HFFc6 (cell line): ENCODE results near the gene AMOTL2. TPM values are rescaled to one million over a fixed set of nuclear protein-coding genes. Genes with fewer than 3 reads are reported as not detected.
A peak's percentile ranks its signal among the peaks of the same experiment; 100 is the strongest.

Experiments
- DNase-seq: peaks from one replicate; pipeline ENCODE4 v3.0.0-alpha.2; 2018
- H3K27ac Mint-ChIP-seq: 2 replicates; pipeline ENCODE4 v1.8.0; 2020; ENCODE audit warnings: mild to moderate bottlenecking, mixed read lengths
- H3K27me3 Mint-ChIP-seq: 2 replicates; pipeline ENCODE4 v1.8.0; 2021; ENCODE audit warnings: mild to moderate bottlenecking, moderate library complexity, mixed read lengths; ENCODE audit not compliant: insufficient read depth
- H3K36me3 Mint-ChIP-seq: 2 replicates; pipeline ENCODE4 v1.8.0; 2021; ENCODE audit warnings: low read depth, mixed read lengths
- H3K4me1 Mint-ChIP-seq: 2 replicates; pipeline ENCODE4 v1.8.0; 2020; ENCODE audit warnings: low read depth, mixed read lengths
- H3K4me3 Mint-ChIP-seq: 2 replicates; pipeline ENCODE4 v1.8.0; 2020; ENCODE audit warnings: mild to moderate bottlenecking, moderate library complexity, mixed read lengths
- H3K9me3 Mint-ChIP-seq: 2 replicates; pipeline ENCODE4 v1.8.0; 2020; ENCODE audit warnings: mild to moderate bottlenecking, mixed read lengths
- total RNA-seq, 6 experiments: library from RNA; stranded (reverse); fragmentation: NEBNext Ultra II Directional; extraction: Animal tissue kit (Norgen Biotek cat#: 25700); gene quantifications; 2 replicates in 1 of 6; 3 replicates in 5 of 6; pipeline ENCODE4 v1.2.3, GENCODE V29; 2021
- TF ChIP-seq, protein P1 (sequence below): fragments of 200-600 bp; sonication (generic); IDR thresholded peaks from 2 replicates; pipeline ENCODE4 v1.5.0; 2021; ENCODE audit warnings: antibody characterized with exemption, mild to moderate bottlenecking

The AMOTL2 gene
- total RNA-seq, 6 experiments from 2014 or later = 244 to 311 (median 274) TPM

DNA sequence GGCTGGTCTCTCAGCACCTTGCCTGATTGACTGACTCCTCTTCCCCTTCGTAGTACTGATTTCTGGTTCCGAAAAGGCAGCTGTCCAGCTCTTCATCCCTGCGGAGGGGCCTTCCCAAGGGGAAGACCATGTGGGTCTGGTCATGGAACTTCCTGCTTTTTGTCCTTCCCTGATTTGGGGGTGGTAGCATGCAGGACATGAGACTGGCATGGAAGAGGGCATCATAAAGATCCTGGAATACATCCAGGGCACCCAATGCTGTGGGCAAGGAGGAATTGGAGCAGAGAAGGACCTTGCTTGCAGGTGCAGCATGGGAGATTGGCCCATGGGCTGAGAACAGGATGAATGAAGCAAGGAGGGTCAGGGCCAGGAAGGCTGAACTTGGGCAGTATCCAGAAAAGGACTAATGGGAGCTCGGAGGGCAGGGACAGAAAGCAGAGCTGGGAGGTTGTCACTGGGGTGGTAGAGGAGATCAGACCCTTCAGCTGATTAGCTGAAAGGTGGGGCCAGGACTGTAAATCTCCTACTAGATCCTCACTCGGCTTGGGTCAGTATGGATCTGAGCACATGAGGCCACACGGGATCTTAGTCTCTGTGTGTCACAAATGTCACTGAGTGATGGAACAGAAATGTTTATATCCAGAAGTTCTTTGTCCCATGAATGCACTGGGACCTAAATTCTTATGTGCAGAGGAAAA, 59.5 kb downstream of the AMOTL2 start:
- Mint-ChIP-seq H3K4me3 (peak overlapping the region; percentile 87; the same call in 1 of the 2 replicates), H3K36me3 (no peaks in the 10 kb centered on the region), H3K27ac (peak overlapping the region; percentile 94), H3K4me1 (peaks cover 76% of the 10 kb centered on the region), H3K27me3 (no peaks in the 10 kb centered on the region), H3K9me3 (no peaks in the 10 kb centered on the region)
- TF ChIP-seq, protein P1, sequence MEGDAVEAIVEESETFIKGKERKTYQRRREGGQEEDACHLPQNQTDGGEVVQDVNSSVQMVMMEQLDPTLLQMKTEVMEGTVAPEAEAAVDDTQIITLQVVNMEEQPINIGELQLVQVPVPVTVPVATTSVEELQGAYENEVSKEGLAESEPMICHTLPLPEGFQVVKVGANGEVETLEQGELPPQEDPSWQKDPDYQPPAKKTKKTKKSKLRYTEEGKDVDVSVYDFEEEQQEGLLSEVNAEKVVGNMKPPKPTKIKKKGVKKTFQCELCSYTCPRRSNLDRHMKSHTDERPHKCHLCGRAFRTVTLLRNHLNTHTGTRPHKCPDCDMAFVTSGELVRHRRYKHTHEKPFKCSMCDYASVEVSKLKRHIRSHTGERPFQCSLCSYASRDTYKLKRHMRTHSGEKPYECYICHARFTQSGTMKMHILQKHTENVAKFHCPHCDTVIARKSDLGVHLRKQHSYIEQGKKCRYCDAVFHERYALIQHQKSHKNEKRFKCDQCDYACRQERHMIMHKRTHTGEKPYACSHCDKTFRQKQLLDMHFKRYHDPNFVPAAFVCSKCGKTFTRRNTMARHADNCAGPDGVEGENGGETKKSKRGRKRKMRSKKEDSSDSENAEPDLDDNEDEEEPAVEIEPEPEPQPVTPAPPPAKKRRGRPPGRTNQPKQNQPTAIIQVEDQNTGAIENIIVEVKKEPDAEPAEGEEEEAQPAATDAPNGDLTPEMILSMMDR = no peak
- no peak for DNase-seq

DNA sequence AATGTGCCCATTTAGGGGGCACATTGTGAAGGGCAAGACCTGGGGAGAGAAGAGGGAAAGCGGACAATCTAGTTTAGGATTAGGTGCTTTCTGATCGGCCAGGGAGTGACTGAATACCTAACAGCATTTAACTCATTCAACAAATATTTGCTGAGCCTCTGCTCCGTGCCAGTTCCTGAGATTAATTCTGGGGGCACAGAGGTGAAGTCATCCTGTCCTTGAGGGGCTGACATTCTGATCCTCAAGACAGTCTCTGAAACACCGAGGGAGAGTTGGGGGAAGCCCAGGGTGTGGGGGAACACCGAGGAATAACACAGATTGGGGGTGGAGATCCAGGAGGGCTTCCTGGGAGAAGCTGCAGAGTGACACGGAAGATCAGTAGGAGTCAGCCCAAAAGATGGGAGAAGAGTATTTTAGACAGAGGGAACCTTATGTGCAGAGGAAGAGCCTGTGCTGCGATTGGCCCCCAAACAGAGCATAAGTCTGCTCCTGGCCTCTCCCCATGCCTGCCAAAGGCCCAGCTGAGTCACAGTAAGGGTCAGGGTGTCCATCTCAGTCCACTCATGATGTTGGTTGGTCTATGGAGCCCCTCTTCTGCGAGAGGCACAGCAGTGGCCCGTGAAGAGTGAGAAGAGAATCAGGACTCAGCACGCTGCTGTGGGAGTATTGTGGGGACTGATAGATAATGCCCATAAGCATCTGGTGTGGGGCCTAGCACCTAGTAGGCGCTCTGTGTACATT, 60.2 kb downstream of the AMOTL2 start:
- TF ChIP-seq, protein P1 = no peak
- Mint-ChIP-seq H3K36me3 (no peaks in the 10 kb centered on the region), H3K4me1 (peaks cover 81% of the 10 kb centered on the region), H3K9me3 (no peaks in the 10 kb centered on the region), H3K27me3 (no peaks in the 10 kb centered on the region), H3K4me3 (peak overlapping the region; percentile 87), H3K27ac (peak overlapping the region; percentile 94)
- DNase-seq = no peak

DNA sequence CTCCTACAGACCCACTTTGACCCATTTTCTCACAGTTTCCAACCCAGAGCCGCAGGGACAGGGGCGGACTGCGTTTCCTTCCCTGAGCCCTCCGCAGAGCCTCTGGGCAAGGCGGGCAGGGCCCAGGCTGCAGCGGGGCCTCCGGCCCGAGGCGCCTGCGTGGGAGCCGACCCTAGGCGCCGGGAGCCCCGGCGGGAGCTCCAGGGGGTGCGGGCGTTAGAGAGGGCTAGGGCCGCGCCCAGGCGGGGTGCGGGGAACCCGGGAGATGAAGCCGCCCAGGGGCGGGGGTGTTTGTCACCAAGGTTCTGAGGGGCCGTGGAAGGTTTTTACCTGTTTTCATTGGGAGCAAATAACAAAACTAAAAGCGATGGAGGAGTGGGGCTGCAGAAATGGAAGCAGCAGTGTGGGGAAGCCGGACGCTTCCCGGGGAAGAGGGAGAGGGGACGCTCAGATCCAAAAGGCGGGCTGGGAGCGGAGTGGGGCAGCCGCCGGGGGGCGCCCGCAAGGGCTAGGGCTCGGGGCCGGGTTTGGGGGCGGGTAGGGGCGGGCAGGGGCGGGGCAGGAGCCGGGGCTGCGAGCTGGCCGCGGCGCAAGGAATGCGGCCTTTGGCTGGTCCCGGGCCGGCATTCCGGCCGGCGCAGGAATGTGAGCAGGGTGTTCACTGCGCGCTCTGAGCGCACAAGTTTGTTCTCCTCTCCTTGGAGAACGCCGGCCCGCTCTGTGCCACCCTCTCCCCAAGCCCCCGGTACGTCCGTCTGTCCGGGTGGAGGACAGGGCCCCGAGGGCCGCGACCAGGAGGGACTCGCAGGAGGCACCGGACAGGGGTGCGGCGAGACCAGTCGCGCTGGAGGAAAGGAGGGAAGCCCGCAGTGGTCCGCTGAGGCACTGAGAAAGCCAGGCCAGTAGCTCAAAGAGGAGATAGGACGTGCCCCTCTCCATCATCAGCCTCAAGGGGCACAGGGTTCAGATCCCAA, 61.1 kb downstream of the AMOTL2 start:
- TF ChIP-seq, protein P1 = peak; percentile 67
- H3K4me3 Mint-ChIP-seq = peak overlapping the region; percentile 87
- H3K4me1 Mint-ChIP-seq = peaks cover 85% of the 10 kb centered on the region
- peak overlapping the region; percentile 94 for H3K27ac Mint-ChIP-seq
- peak; percentile 46 for DNase-seq
- H3K9me3 Mint-ChIP-seq = no peaks in the 10 kb centered on the region
- H3K36me3 Mint-ChIP-seq = no peaks in the 10 kb centered on the region
- peaks cover 1% of the 10 kb centered on the region for H3K27me3 Mint-ChIP-seq

DNA sequence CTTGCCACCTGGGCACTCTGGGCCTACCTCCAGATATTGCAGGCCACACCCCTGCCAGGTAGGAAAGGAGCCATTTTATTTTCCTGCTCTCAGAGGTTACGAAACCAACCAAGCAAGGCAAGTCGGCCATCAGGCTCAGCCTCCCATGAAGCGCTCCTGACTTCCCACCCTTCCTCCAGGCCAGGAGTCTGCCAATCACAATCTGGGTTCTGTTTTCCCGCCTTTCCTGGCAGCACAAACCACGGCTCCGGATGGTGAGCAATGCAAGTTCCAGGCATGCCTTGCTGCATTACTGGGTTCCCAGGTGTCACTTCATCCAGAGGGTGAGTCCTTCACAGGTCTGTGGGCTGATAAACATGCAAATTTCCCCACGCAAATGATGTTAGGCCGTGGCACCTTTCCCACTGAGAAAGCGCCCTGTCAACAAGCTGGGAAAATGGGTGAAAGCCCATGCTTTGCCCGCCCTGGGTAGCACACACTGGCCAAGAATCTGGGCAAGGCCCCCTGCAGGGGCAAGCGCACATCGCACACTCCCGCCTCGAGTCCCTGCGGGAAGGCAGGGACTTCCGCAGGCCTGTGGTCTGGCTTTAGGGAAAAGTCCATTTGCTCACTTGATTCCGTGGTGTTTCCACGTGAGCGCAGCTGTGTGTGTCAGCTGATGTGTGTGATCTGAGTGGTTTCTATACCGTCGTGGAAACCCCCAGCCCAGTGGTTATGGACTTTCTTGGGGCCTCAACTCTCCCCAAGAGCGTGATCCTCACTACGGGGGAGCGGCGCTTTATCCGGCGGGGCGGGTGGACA, 62.0 kb downstream of the AMOTL2 start:
- Mint-ChIP-seq H3K4me1 (peaks cover 82% of the 10 kb centered on the region), H3K27me3 (peaks cover 2% of the 10 kb centered on the region), H3K9me3 (no peaks in the 10 kb centered on the region), H3K27ac (peak overlapping the region; percentile 83), H3K36me3 (no peaks in the 10 kb centered on the region), H3K4me3 (no peak overlapping the region)
- DNase-seq = no peak
- TF ChIP-seq, protein P1 = peak; percentile 35

DNA sequence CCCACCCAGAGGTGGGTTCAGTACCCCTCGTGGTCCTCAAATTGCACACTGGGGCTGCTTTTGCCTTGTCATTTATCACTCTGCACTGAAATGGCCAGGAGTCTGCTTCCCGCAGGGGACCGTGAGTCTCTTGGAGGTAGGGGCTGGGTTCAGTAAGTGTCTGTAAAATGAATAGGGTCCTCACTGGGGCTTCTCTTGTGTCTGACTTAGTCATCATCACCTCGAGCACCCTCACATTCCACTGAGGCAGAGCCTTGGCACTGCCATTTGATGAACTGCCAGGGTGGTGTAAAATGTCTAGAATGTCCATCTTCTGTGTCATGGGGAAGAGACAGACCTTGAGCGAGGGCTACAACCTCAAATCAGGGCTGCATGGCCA, 62.6 kb downstream of the AMOTL2 start:
- DNase-seq = no peak
- peaks cover 78% of the 10 kb centered on the region for H3K4me1 Mint-ChIP-seq
- no peaks in the 10 kb centered on the region for H3K36me3 Mint-ChIP-seq
- peaks cover 2% of the 10 kb centered on the region for H3K27me3 Mint-ChIP-seq
- peak overlapping the region; percentile 83 for H3K27ac Mint-ChIP-seq
- H3K9me3 Mint-ChIP-seq = no peaks in the 10 kb centered on the region
- H3K4me3 Mint-ChIP-seq = no peak overlapping the region
- TF ChIP-seq, protein P1 = no peak
